Measurements from ENCODE around the gene PLCB1. TPM values are rescaled to one million over a fixed set of nuclear protein-coding genes. Genes with fewer than 3 reads are reported as not detected.

PLCB1 gene
- total RNA-seq, 1 experiment from 2014 or later, result 4.4 TPM

- H3K4me3 ChIP-seq (ENCODE audit: low read length), result no peak overlapping the region
- H2AFZ ChIP-seq (ENCODE audit: low read length), result no peak overlapping the region
- no peaks in the 10 kb centered on the region for H3K27me3 ChIP-seq (ENCODE audit: low read length)
- H3K4me2 ChIP-seq (ENCODE audit: low read length), result no peak overlapping the region
- peaks cover 40% of the 10 kb centered on the region for H3K4me1 ChIP-seq (ENCODE audit: insufficient read depth, low read length)
- DNase-seq, result no peak
- no peak overlapping the region for H3K9ac ChIP-seq (ENCODE audit: low read length)
- no TSS peak for BruUV-seq (replicated peaks)
- no peak overlapping the region for H3K27ac ChIP-seq (ENCODE audit: low read length)
- CTCF ChIA-PET, result no interaction called here
- no peak for ATAC-seq
- no peaks in the 10 kb centered on the region for H3K9me3 ChIP-seq (ENCODE audit: low read length)
- TF ChIP-seq EZH2phosphoT487 (IDR thresholded peaks at IDR 0.05; ENCODE audit: borderline replicate concordance, low read length), result no peak
- no peak for TF ChIP-seq CTCF (conservative IDR thresholded peaks at IDR 0.05; ENCODE audit: low read depth, low read length)
- no peak for TF ChIP-seq EZH2 (IDR thresholded peaks at IDR 0.05; ENCODE audit: low read length, unreplicated experiment)
- intact Hi-C loops (cut with micrococcal nuclease), result loop anchor here (5.0 to 10.0 kb wide), 2 partner anchors 118 to 360 kb away; no protein-coding TSS in a partner anchor
- 0 out of 2 replicates have a peak, but pooled peaks cover 3% of the 10 kb centered on the region for H3K9me2 ChIP-seq (replicated peaks; ENCODE audit: low read length)
- H4K20me1 ChIP-seq (ENCODE audit: low read length), result no peaks in the 10 kb centered on the region
- H3K36me3 ChIP-seq (ENCODE audit: low read depth, low read length), result no peaks in the 10 kb centered on the region
- H3K79me2 ChIP-seq (ENCODE audit: low read length), result no peaks in the 10 kb centered on the region
- no peaks in the 10 kb centered on the region for H3F3A ChIP-seq (ENCODE audit: low read length, unreplicated experiment)
- POLR2A ChIA-PET (ENCODE audit: unreplicated experiment), result no interaction called here
Observed at GRCh38 chr20:8934362-8934761, 802.3 kb downstream of the PLCB1 start.

Other genes with a start within 250 kb of the PLCB1 start
- gene HAO1, start 191.8 kb upstream of the PLCB1 start, total RNA-seq (2014; rRNA removed), result 0.33 TPM in 1 of 2 replicates, not detected in the other
- 12.3 and 12.4 TPM in 2 replicates for gene TMX4, start 112.5 kb upstream of the PLCB1 start, total RNA-seq (2014; rRNA removed)

Measured in PC-3 (cell line).